GM12864 (cell line): ENCODE results near the gene LHB.

ENCODE experiments used
- DNase-seq: peaks from one replicate; pipeline ENCODE4 v3.0.0-alpha.2; 2011; ENCODE audit warnings: low read depth
- H3K4me3 ChIP-seq: 2 replicates; pipeline ENCODE4 v1.5.1; 2011; ENCODE audit warnings: mild to moderate bottlenecking, low read depth, low read length, control low read depth
- CTCF ChIP-seq: IDR thresholded peaks from 2 replicates; pipeline ENCODE4 v1.5.1; 2011; ENCODE audit warnings: low read depth, mild to moderate bottlenecking, moderate library complexity, low read length, control low read depth, inconsistent platforms; ENCODE audit errors: missing control alignments

The LHB gene

GRCh38 chr19:49006905-49007304 is 10.0 kb downstream of the LHB start:
- H3K4me3 ChIP-seq = no peak overlapping the region
- no peak for TF ChIP-seq CTCF
- no peak for DNase-seq

DNA sequence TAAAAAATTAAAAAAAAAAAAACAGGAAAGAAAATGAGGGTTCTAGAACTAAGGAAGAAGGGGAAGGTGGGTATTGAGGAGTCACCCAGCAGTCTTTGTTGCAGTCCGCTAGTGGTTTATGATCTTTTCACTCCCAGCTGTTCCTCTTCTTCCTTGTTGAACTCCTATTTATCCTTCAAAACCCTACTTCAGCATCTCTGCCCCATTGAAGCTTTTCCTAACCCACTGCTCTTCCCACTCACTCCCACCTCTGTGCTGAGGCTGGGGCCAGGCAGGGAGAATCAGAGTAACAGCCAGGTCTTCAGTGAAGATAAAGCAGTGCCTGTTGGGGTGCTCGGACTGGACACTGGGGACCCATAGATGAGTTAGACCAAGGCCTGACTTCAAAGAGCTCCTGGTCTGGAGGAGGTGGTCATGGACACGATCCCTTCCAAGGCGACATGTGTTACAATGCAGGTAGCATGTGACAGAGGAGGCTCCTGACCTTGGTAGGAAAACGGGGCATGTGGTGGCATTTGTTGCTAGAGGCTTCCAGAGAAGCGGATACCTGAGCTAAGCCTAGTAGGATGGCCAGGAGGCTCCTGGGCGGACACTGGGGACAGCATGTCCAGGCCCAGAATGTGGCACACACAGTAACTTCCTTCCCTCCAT is 11.8 kb downstream of the LHB start:
- DNase-seq = no peak
- TF ChIP-seq CTCF = no peak
- no peak overlapping the region for H3K4me3 ChIP-seq

- no peak overlapping the region for H3K4me3 ChIP-seq
- no peak for TF ChIP-seq CTCF
- no peak for DNase-seq
These were observed 12.8 kb downstream of the LHB start for GRCh38 chr19:49004133-49004532.

DNA sequence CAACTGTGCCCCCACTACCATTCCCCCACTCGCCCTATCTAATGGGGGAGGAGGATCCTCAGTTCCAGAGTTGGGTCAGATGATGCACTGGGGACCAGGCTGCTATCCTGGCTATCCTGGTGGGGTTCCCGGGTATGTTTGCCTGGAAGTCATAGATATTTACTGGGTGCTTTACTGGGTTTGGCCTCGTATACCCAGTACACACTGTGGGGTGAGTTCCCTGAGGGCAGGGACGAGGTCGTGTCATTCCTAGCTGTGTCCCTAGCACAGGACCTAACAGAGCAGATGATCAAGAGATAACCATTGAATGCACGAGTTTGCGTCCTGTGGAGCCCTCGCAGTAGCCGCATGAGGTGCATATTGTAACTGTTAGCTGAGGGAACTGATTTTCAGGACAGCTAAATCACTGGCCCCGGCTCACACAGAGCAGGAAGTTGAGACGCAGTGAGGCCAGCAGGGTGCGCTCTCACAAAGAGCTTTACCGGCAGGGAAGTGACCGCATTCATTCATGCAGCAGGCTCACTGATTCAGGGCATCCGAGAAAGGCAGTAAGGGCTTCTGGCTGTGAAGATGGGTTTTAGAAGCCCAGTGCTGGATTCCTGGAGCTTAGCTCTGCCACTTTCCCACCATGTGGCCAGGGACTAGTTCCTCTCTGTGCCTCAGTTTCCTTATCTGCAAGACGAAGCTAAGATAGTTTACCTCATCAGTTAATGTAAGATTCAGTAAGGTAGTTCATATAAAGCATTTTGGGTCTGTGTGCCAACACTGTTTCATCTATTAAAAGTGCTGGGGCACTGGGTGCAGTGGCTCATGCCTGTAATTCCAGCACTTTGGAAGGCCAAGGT is 17.2 kb downstream of the LHB start:
- TF ChIP-seq CTCF = peak; percentile 91
- no peak for DNase-seq
- no peak overlapping the region for H3K4me3 ChIP-seq

DNA sequence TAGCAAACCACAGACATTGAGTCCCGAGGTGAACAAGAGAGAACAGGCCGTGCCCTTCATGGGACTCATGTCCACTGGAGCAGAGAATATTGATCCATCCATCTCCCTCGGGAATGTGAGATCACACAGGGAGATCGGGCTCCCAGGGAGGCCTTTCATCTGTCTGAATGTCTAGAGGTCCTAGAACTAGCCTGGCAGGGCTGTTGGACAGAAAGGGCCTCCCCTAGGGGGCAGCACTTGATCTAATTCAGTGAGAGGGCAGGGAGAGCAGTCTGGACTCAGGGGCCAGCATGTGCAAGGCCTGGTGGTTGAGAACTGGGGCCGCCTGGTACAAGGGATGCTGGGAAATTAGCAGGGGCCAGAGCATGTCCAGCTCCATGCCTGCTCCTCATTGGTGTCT is 18.9 kb downstream of the LHB start:
- no peak overlapping the region for H3K4me3 ChIP-seq
- DNase-seq = no peak
- peak; percentile 64 for TF ChIP-seq CTCF

DNA sequence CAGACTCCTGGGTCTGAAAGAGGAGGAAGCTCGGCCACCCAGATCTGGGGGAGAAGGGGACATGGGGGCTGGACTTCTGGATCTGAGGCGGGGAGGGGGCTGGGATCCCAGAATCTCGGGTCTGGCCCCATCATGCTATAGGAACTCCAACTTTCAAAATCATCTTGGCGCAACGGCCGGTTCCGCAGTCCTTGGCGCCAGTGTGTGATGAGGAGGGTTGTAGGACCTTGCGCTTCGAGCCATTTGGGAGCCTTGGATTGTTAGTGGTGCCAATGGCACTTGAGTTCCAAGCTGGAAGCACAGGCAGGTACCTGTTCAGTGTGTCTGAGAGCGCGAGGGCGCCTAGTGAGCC is 22.9 kb downstream of the LHB start:
- DNase-seq = no peak

More for the DNA sequence above, 22.9 kb downstream of the LHB start:
- H3K4me3 ChIP-seq = peak overlapping the region; percentile 98
- no peak for TF ChIP-seq CTCF
